Mononuclear cell (primary cell): Measurements from ENCODE around the gene SIRPA. TPM values are rescaled to one million over a fixed set of nuclear protein-coding genes. Genes with fewer than 3 reads are reported as not detected.
"Not testable (repeated sequence)": the region's sequence is repeated elsewhere in the genome, so short reads cannot be mapped to it uniquely, and the experiment has no call there.

Experiments
- H3K27me3 ChIP-seq: 2 replicates; pipeline ENCODE4 v1.6.0; 2011; ENCODE audit warnings: low read length, control low read depth; ENCODE audit not compliant: insufficient read depth
- H3K4me1 ChIP-seq: 2 replicates; pipeline ENCODE4 v1.5.1; 2011; ENCODE audit warnings: mild to moderate bottlenecking, low read length, control low read depth; ENCODE audit not compliant: insufficient read depth
- H3K4me3 ChIP-seq: 2 replicates; pipeline ENCODE4 v1.5.1; 2011; ENCODE audit warnings: mild to moderate bottlenecking, low read length, moderate library complexity
- H3K9me3 ChIP-seq: 2 replicates; pipeline ENCODE4 v1.5.1; 2011; ENCODE audit warnings: low read depth, mild to moderate bottlenecking, control low read depth, low read length
- total RNA-seq: library from RNA; depleted of rRNA; stranded (reverse); fragments of >200 nt; gene quantifications from one replicate; pipeline ENCODE4 v1.2.3, GENCODE V29; 2012

SIRPA gene
- total RNA-seq, 1 donor = 23.6 TPM

DNA sequence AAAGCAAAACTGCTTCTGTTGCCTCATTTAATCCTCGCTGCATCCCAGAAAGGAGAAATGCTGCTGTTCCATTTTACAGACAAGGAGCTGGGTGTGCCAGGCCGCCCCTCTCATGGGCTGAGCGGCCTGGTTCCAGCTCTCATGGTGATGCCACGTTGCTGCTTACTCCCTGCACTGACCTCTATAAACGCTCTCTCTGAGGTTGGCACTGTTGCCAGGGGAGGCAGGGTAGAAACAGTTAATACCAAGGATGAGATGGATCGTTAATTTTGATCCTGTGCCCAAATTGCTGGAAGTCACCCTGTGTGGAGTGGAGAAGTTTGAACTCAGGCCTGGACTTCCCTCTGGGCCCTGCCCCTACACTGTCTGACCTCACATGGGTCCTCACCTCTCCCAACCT is 25.6 kb downstream of the SIRPA start:
- no peaks in the 10 kb centered on the region for H3K27me3 ChIP-seq
- H3K4me1 ChIP-seq = no peaks in the 10 kb centered on the region
- H3K9me3 ChIP-seq = no peaks in the 10 kb centered on the region
- H3K4me3 ChIP-seq = no peak overlapping the region

DNA sequence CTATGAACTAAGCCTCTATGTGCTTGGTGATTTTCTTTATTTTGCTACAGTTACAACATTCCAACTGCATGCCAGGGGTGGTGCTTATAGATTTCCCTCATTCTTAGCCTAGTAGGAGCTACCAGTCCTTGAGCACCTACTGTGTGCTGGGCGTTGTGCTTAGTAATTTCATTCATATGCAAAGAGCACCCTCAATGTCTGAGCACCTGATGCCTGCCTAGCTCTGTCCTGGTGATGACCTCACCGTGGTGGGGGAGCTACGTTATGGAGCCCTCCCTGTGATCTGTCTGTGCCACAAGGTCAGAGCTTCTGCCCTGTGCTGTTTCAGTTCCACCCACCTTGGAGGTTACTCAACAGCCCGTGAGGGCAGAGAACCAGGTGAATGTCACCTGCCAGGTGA is 26.8 kb downstream of the SIRPA start:
- not testable (repeated sequence) for H3K4me1 ChIP-seq, H3K27me3 ChIP-seq, H3K4me3 ChIP-seq, H3K9me3 ChIP-seq

GRCh38 chr20:1922786-1923185 is 27.6 kb downstream of the SIRPA start:
- peaks cover 4% of the 10 kb centered on the region for H3K4me1 ChIP-seq
- no peaks in the 10 kb centered on the region for H3K27me3 ChIP-seq
- H3K9me3 ChIP-seq = no peaks in the 10 kb centered on the region
- H3K4me3 ChIP-seq = no peak overlapping the region

DNA sequence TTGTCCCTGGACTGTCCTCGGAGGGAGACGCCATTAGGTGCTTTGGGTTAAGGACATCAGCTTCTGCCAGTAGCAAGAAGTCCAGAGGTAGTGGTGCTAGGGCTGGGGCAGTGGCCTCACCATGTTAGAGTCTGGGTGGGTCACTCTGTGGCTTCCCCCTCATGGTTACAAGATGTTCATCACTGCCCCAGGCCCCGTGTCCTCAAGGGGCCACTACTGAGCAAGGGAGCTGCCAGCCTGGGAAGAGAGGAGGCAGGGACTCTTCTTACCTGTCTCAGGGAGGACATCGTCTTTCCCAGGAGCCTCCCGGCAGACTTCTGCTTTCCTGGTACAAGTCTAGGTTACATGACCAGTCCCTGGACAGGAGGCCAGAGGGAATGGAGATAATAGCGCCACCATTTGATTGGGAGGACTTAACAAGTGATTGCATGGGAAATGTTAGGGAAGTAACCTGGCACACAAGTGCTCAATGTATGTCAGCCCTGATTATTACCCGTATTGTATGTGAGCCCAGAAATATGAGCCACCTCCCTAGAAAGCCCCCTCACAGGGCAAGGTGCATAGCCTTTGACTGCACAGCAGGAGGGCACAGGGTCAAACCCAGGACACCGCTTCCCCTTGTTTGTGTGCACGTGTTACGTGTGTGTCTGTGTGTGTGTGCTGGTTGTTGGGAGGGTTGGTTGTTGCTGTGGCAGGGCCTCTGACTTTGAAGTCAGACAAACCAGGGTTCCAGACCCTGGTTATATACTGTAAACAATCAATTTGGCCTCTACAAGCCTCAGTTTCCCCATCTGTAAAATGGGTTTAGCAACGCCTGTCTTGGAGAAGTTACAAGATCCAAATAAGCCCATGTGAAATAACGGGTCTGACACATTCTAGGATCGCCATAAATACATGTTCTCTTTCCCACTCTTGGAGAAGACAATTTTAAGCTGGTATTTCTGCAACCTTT is 30.0 kb downstream of the SIRPA start:
- Histone ChIP-seq H3K27me3 (no peaks in the 10 kb centered on the region), H3K4me3 (no peak overlapping the region), H3K9me3 (no peaks in the 10 kb centered on the region), H3K4me1 (peaks cover 4% of the 10 kb centered on the region)

GRCh38 chr20:1926237-1926636 is 31.0 kb downstream of the SIRPA start:
- Histone ChIP-seq H3K4me1 (peaks cover 4% of the 10 kb centered on the region), H3K4me3 (no peak overlapping the region), H3K27me3 (no peaks in the 10 kb centered on the region), H3K9me3 (no peaks in the 10 kb centered on the region)

GRCh38 chr20:1927217-1927616 is 32.0 kb downstream of the SIRPA start:
- Histone ChIP-seq H3K4me1 (peaks cover 4% of the 10 kb centered on the region), H3K4me3 (no peak overlapping the region), H3K9me3 (no peaks in the 10 kb centered on the region), H3K27me3 (no peaks in the 10 kb centered on the region)

DNA sequence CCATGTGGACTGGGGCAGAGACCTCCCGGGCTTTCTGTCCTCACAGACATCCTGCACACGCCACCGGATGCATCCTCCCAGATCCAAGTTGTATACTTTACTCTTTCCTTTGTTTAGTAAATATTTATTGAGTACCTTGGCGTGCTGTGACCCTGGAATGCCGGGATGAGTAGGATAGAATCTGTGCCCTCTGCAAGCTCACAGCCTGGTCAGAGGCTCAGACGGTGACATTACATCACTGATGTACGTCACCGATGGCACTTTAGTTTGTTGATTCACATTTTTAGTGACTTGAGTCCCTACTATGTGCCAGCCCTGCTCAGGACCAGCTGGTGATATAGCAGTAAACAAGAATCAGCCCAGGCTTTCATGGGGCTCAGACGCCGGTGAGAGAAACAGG is 32.9 kb downstream of the SIRPA start:
- Histone ChIP-seq H3K4me1 (peaks cover 7% of the 10 kb centered on the region), H3K9me3 (no peaks in the 10 kb centered on the region), H3K4me3 (no peak overlapping the region), H3K27me3 (no peaks in the 10 kb centered on the region)

DNA sequence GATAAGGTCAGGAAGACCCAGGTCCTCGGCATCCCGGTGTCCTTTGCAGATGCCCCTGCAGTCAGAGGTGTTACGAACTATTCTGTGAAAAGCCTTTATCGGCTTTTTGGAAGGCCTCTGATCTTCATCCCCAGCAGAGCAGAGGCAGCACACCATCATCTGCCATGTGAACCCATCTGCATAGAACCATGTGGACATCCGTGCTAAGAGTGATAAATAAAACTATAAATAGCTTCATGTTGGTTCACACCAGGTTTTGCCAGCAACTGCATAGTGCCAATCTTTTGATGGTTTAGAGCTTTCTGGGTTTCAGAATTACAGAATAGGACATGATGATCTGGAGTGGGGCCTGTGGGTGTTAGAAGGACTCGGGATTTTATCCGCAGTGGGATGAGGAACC is 33.6 kb downstream of the SIRPA start:
- no peak overlapping the region for H3K4me3 ChIP-seq
- H3K27me3 ChIP-seq = no peaks in the 10 kb centered on the region
- no peaks in the 10 kb centered on the region for H3K9me3 ChIP-seq
- H3K4me1 ChIP-seq = peaks cover 13% of the 10 kb centered on the region

DNA sequence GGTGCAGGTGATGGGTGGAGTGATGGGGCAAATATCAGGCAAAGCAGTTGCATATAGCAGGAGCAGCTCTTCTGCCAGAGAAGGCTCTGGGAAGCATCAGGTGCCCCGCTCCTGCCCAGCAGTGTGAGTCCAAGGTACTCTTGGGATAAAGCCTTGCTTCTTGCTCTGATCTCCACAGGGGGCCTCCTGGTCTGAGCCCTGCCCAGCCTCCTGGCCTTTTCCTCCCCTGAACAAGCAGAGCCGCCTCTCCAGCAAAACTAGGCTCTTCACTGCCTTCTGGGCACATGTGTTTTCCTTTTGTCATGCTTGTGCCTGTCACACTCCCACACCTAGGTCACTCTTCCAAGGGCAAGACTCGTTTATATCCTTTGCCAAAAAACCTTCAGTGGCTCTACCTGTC is 34.3 kb downstream of the SIRPA start:
- H3K27me3 ChIP-seq = no peaks in the 10 kb centered on the region
- no peaks in the 10 kb centered on the region for H3K9me3 ChIP-seq
- no peak overlapping the region for H3K4me3 ChIP-seq
- peaks cover 20% of the 10 kb centered on the region for H3K4me1 ChIP-seq

GRCh38 chr20:1930165-1930564 is 35.0 kb downstream of the SIRPA start:
- peaks cover 26% of the 10 kb centered on the region for H3K4me1 ChIP-seq
- no peaks in the 10 kb centered on the region for H3K9me3 ChIP-seq
- H3K4me3 ChIP-seq = no peak overlapping the region
- H3K27me3 ChIP-seq = no peaks in the 10 kb centered on the region

DNA sequence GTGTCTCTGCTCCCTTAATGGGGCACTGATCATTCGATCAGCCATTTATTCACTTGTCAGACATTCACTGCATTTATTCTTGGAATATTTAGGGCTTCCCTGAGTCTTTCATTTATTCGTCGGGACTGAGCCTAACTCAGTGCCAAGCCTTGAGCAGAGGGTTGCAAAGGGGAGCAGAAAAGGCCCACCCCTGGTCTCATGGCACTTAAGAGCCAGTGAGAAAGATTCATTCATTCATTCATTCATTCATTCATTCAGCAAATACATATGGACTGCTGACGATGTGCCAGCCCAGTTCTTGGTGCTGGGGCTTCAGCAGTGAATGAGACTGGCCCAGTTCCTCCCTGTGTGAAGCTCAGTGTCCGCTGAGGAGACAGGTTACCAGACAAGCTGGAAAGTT is 36.6 kb downstream of the SIRPA start:
- Histone ChIP-seq H3K4me1 (peaks cover 25% of the 10 kb centered on the region), H3K9me3 (no peaks in the 10 kb centered on the region), H3K4me3 (no peak overlapping the region), H3K27me3 (no peaks in the 10 kb centered on the region)

DNA sequence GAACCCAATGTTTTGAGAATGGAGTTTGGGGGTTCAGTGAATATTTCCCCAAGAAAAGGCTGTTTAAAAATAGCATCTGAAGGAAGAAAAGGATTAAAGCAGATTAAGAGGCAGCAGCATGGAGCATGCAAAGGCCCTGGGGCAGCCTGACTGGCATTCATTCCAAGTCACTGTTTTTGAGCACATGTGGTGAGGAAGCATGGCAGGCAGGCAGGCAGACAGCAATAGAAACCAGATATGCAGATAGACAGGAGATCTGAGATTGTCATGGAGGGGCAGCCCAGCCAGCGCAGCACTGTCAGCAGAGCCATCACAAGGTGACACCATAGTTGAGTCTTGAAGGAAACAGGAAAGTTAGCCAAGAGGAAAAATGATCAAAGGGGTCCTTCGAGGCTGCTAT is 37.8 kb downstream of the SIRPA start:
- Histone ChIP-seq H3K27me3 (no peaks in the 10 kb centered on the region), H3K4me3 (no peak overlapping the region), H3K4me1 (peaks cover 22% of the 10 kb centered on the region), H3K9me3 (no peaks in the 10 kb centered on the region)

DNA sequence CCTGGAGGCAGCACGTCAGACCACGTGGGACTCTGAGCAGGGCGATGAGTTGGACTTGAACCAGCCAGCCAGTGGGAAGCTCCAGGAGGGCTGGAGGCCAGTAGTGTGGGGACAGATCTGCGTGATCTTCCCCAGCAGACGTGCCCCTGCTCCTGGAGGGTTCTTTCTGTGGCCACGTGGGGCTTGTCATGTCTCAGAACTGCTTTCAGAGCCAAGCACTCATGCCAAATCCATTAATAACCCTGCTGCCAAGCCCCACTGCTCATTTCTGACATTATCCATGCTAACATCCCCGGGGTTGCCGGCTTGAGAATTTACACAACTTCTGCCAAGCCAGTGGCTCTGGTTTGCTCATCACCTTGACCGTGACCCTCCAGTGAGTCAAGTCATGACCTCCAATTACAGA is 38.3 kb downstream of the SIRPA start:
- Histone ChIP-seq H3K4me1 (peaks cover 22% of the 10 kb centered on the region), H3K27me3 (no peaks in the 10 kb centered on the region), H3K9me3 (no peaks in the 10 kb centered on the region), H3K4me3 (no peak overlapping the region)

DNA sequence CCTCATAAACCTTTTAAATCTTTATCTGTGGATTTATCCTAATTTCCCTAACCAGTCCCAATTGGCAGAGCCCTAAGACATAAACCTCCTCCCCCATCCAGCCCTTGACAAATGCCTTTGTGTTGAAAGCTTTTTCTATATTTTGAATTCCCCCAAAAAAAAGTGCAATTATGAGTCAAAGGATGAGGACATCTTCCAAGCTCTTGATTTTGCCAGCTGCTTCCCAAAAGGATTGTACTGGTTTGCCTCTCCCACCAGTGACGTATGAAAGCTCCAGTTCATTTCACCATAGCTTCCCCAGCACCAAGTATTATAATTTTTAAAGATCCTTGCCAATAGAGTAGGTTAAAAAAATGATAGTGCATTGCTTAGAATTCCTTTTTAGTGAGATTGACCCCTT is 38.9 kb downstream of the SIRPA start:
- Histone ChIP-seq H3K9me3 (no peaks in the 10 kb centered on the region), H3K27me3 (no peaks in the 10 kb centered on the region), H3K4me3 (no peak overlapping the region), H3K4me1 (peaks cover 29% of the 10 kb centered on the region)

GRCh38 chr20:1934721-1935573 is 39.7 kb downstream of the SIRPA start:
- H3K4me1 ChIP-seq = peaks cover 35% of the 10 kb centered on the region
- H3K4me3 ChIP-seq = no peak overlapping the region
- no peaks in the 10 kb centered on the region for H3K27me3 ChIP-seq
- H3K9me3 ChIP-seq = no peaks in the 10 kb centered on the region
